SK-N-SH treated with all-trans-retinoic acid at 6 μM for 48 hours (cell line): ENCODE data around the gene RUVBL2.

Experiments used
- ARNTL ChIP-seq: fragments of 450-650 bp; formaldehyde crosslinking; IDR thresholded peaks from 2 replicates; pipeline ENCODE4 v1.5.0; 2020; ENCODE audit warnings: low read depth, mild to moderate bottlenecking, moderate library complexity, borderline replicate concordance
- ESRRG ChIP-seq: fragments of 250-450 bp; sonication (Bioruptor Pico); IDR thresholded peaks from 2 replicates; pipeline ENCODE4 v1.6.1; 2021; ENCODE audit warnings: mild to moderate bottlenecking
- PPARA ChIP-seq: fragments of 250-450 bp; sonication (Bioruptor Pico); IDR thresholded peaks from 2 replicates; pipeline ENCODE4 v1.5.0; 2020; ENCODE audit warnings: mild to moderate bottlenecking, borderline replicate concordance
- RARB ChIP-seq: fragments of 250-450 bp; sonication (Bioruptor Pico); IDR thresholded peaks from 2 replicates; pipeline ENCODE4 v1.8.0; 2021; ENCODE audit warnings: mild to moderate bottlenecking, moderate library complexity
- SNAI2 ChIP-seq: fragments of 250-450 bp; sonication (Bioruptor Pico); IDR thresholded peaks from 2 replicates; pipeline ENCODE4 v1.5.0; 2020; ENCODE audit warnings: mild to moderate bottlenecking, moderate library complexity
- ZFP3 ChIP-seq: fragments of 250-450 bp; sonication (Bioruptor Pico); IDR thresholded peaks from 2 replicates; pipeline ENCODE4 v1.5.0; 2020; ENCODE audit warnings: mild to moderate bottlenecking, moderate library complexity
- ZNF70 ChIP-seq: fragments of 450-650 bp; formaldehyde crosslinking; IDR thresholded peaks from 2 replicates; pipeline ENCODE4 v1.5.0; 2020; ENCODE audit warnings: mild to moderate bottlenecking, moderate library complexity

GRCh38 chr19:48955308-48955958, 38.3 kb upstream of the RUVBL2 start:
- TF ChIP-seq ESRRG (CRISPR knock-in tag): no peak
- TF ChIP-seq SNAI2 (CRISPR knock-in tag): no peak
- no peak for TF ChIP-seq ZFP3 (CRISPR knock-in tag)
- no peak for TF ChIP-seq ZNF70 (CRISPR knock-in tag)
- TF ChIP-seq ARNTL (CRISPR knock-in tag): no peak
- no peak for TF ChIP-seq PPARA (CRISPR knock-in tag)
- no peak for TF ChIP-seq RARB
